ENCODE measurements around the gene TAS2R14.

GRCh38 chr12:10956085-10956484 is 17.0 kb upstream of the TAS2R14 start:
- TF ChIP-seq CTCF (IDR thresholded peaks at IDR 0.05; ENCODE audit: insufficient read depth, low read depth, low read length), result no peak
- TF ChIP-seq EZH2 (IDR thresholded peaks at IDR 0.05; ENCODE audit: insufficient read depth, low read length), result no peak
